ENCODE data around the gene PTPRK.

Gene PTPRK

GRCh38 chr6:128118401-128118800, 402.0 kb downstream of the PTPRK start:
- FAIRE-seq, result no peak

GRCh38 chr6:128117916-128118315, 402.5 kb downstream of the PTPRK start:
- FAIRE-seq, result no peak

- no peak for FAIRE-seq
These were observed 406.2 kb downstream of the PTPRK start for GRCh38 chr6:128114164-128114563.

- FAIRE-seq, result no peak
These were observed 407.9 kb downstream of the PTPRK start for GRCh38 chr6:128112494-128112893.

- FAIRE-seq, result no peak
These were observed 409.3 kb downstream of the PTPRK start for GRCh38 chr6:128111096-128111495.

- no peak for FAIRE-seq
These were observed 412.7 kb downstream of the PTPRK start for GRCh38 chr6:128107682-128108081.

- no peak for FAIRE-seq
These were observed 420.7 kb downstream of the PTPRK start for GRCh38 chr6:128099571-128100197.

GRCh38 chr6:128098000-128098581, 422.3 kb downstream of the PTPRK start:
- no peak for FAIRE-seq

GRCh38 chr6:128097009-128097408, 423.4 kb downstream of the PTPRK start:
- FAIRE-seq, result no peak

GRCh38 chr6:128095362-128095761, 425.0 kb downstream of the PTPRK start:
- no peak for FAIRE-seq

GRCh38 chr6:128079021-128079420, 441.4 kb downstream of the PTPRK start:
- no peak for FAIRE-seq

GRCh38 chr6:128078276-128078675, 442.1 kb downstream of the PTPRK start:
- FAIRE-seq, result no peak

- FAIRE-seq, result no peak
These were observed 443.6 kb downstream of the PTPRK start for GRCh38 chr6:128076843-128077242.

GRCh38 chr6:128074567-128074966, 445.8 kb downstream of the PTPRK start:
- no peak for FAIRE-seq

- no peak for FAIRE-seq
These were observed 447.0 kb downstream of the PTPRK start for GRCh38 chr6:128073389-128073788.

- FAIRE-seq, result no peak
These were observed 449.2 kb downstream of the PTPRK start for GRCh38 chr6:128071212-128071611.

- FAIRE-seq, result no peak
These were observed 450.0 kb downstream of the PTPRK start for GRCh38 chr6:128070406-128070805.

GRCh38 chr6:128069188-128069587, 451.2 kb downstream of the PTPRK start:
- FAIRE-seq, result no peak

- no peak for FAIRE-seq
These were observed 452.3 kb downstream of the PTPRK start for GRCh38 chr6:128068119-128068479.

GRCh38 chr6:128067446-128068118, 452.8 kb downstream of the PTPRK start:
- no peak for FAIRE-seq

- FAIRE-seq, result no peak
These were observed 455.3 kb downstream of the PTPRK start for GRCh38 chr6:128065072-128065471.

GRCh38 chr6:128064540-128064895, 455.9 kb downstream of the PTPRK start:
- FAIRE-seq, result no peak

GRCh38 chr6:128063850-128064539, 456.4 kb downstream of the PTPRK start:
- no peak for FAIRE-seq
